Panc1 (cell line): ENCODE results near the gene AKAP17A. TPM values are rescaled to one million over a fixed set of nuclear protein-coding genes. Genes with fewer than 3 reads are reported as not detected.

Experiments used
- ATAC-seq: fragments of 200-7000 bp; cut with Tn5 transposase; 2 replicates; pipeline ENCODE4 v1.9.1; 2020; ENCODE audit warnings: mild to moderate bottlenecking, moderate library complexity
- BruUV-seq: library from RNA; stranded (reverse); fragments of 400-500 nt; replicated peaks from 2 replicates; lab custom pipeline; 2021; lab: Mats Ljungman, UMichigan
- CTCF ChIA-PET: fragments of 300-600 bp; sonication (Branson Sonifier 250); formaldehyde crosslinking; loops from one replicate; lab custom pipeline; 2022; ENCODE audit warnings: antibody characterized with exemption; lab: Charles Lee
- POLR2A ChIA-PET: fragments of 300-600 bp; sonication (Branson Sonifier 250); formaldehyde crosslinking; loops from one replicate; lab custom pipeline; 2022; ENCODE audit warnings: antibody characterized with exemption; lab: Charles Lee
- DNase-seq: peaks from one replicate; pipeline ENCODE4 v3.0.0-alpha.2; 2010; ENCODE audit warnings: low read depth, low spot score
- H3K27ac ChIP-seq: 2 replicates; pipeline ENCODE4 v1.5.1; 2011; ENCODE audit warnings: mild to moderate bottlenecking, low read length, inconsistent platforms
- H3K27me3 ChIP-seq: fragments of 200-500 bp; sonication (Bioruptor generic); 2 replicates; pipeline ENCODE4 v1.6.0; 2014; ENCODE audit warnings: low read length, inconsistent platforms; ENCODE audit not compliant: control insufficient read depth, insufficient read depth
- H3K36me3 ChIP-seq: fragments of 200-500 bp; sonication (Bioruptor generic); 2 replicates; pipeline ENCODE4 v1.5.1; 2014; ENCODE audit warnings: inconsistent platforms, mild to moderate bottlenecking, low read length, moderate library complexity; ENCODE audit not compliant: control insufficient read depth, insufficient read depth
- H3K4me1 ChIP-seq: 2 replicates; pipeline ENCODE4 v1.5.1; 2011; ENCODE audit warnings: inconsistent platforms, mild to moderate bottlenecking, low read length, moderate library complexity; ENCODE audit not compliant: control insufficient read depth, insufficient read depth
- H3K4me3 ChIP-seq, 2 experiments: 2 replicates each; pipeline ENCODE4 v1.5.1; 2011 to 2012; ENCODE audit warnings: low read depth in 2 of 2, low read length in 2 of 2, mild to moderate bottlenecking in 2 of 2, inconsistent platforms in 1 of 2, moderate library complexity in 1 of 2
- H3K9me3 ChIP-seq: fragments of 200-500 bp; sonication (Bioruptor generic); 2 replicates; pipeline ENCODE4 v1.5.1; 2014; ENCODE audit warnings: low read depth, mild to moderate bottlenecking, inconsistent platforms, low read length, moderate library complexity; ENCODE audit not compliant: control insufficient read depth, insufficient read depth
- POLR2AphosphoS5 ChIP-seq: IDR thresholded peaks from 2 replicates; pipeline ENCODE4 v1.6.1; 2012; ENCODE audit warnings: mild to moderate bottlenecking, low read depth, low read length, moderate library complexity
- REST ChIP-seq, 2 experiments: IDR thresholded peaks; 2 replicates each; pipeline ENCODE4 v1.6.1; 2011 to 2012; ENCODE audit warnings: low read depth in 2 of 2, control low read depth in 1 of 2, low read length in 1 of 2, mild to moderate bottlenecking in 1 of 2, moderate library complexity in 1 of 2; ENCODE audit not compliant: insufficient read depth in 1 of 2
- SIN3A ChIP-seq: IDR thresholded peaks from 2 replicates; pipeline ENCODE4 v1.6.1; 2012; ENCODE audit warnings: low read depth, mild to moderate bottlenecking, low read length, moderate library complexity, borderline replicate concordance; ENCODE audit not compliant: insufficient read depth
- TCF7L2 ChIP-seq: IDR thresholded peaks from 2 replicates; pipeline ENCODE4 v1.6.1; 2011; ENCODE audit warnings: mild to moderate bottlenecking, low read depth, low read length, inconsistent platforms
- in situ Hi-C: cut with HindIII; loops from 2 replicates; pipeline ENCODE4 v1.10.0; 2016; ENCODE audit warnings: low sequenced_read_pairs, low pct_unique_long_range_greater_than_20kb
- intact Hi-C: fragments of 100-400 bp; cut with micrococcal nuclease; formaldehyde crosslinking; loops from one replicate; pipeline ENCODE4 v1.10.0; 2022; ENCODE audit not compliant: unreplicated experiment
- total RNA-seq: library from RNA; stranded (reverse); gene quantifications from one replicate; pipeline ENCODE4 v1.2.1, GENCODE V29; 2021; ENCODE audit not compliant: unreplicated experiment
- TF ChIP-seq, protein P1 (sequence below): fragments of 450-650 bp; IDR thresholded peaks from 2 replicates; pipeline ENCODE4 v1.5.1; 2017; ENCODE audit warnings: mild to moderate bottlenecking

Gene AKAP17A
- total RNA-seq, 1 experiment from 2014 or later, result 22.1 TPM

DNA sequence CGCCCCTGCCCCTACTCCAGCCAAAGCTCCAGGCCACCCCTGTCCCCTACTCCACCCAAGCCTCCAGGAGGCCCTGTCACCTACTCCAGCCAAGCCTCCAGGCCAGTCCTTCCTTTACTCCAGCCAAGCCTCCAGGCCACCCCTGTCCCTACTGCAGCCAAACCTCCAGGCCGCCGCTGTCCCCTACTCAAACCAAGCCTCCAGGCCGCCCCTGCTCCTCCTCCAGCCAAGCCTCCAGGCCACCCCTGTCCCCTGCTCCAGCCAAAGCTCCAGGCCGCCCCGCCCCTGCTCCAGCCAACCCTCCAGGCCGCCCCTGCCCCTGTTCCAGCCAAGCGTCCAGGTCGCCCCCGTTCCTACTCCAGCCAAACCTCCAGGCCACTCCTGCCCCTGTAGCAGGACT is 18.4 kb downstream of the AKAP17A start:
- TF ChIP-seq TCF7L2 (no peak), SIN3A (no peak), REST (IDR thresholded peaks at IDR 0.05; ENCODE audit: insufficient read depth in 1 of 2, low read depth in 2 of 2, low read length in 1 of 2) (no peak), POLR2AphosphoS5 (no peak)
- TF ChIP-seq, protein P1, sequence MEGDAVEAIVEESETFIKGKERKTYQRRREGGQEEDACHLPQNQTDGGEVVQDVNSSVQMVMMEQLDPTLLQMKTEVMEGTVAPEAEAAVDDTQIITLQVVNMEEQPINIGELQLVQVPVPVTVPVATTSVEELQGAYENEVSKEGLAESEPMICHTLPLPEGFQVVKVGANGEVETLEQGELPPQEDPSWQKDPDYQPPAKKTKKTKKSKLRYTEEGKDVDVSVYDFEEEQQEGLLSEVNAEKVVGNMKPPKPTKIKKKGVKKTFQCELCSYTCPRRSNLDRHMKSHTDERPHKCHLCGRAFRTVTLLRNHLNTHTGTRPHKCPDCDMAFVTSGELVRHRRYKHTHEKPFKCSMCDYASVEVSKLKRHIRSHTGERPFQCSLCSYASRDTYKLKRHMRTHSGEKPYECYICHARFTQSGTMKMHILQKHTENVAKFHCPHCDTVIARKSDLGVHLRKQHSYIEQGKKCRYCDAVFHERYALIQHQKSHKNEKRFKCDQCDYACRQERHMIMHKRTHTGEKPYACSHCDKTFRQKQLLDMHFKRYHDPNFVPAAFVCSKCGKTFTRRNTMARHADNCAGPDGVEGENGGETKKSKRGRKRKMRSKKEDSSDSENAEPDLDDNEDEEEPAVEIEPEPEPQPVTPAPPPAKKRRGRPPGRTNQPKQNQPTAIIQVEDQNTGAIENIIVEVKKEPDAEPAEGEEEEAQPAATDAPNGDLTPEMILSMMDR, result no peak
- ATAC-seq, result no peak
- no TSS peak for BruUV-seq
- Histone ChIP-seq H3K27me3 (no peaks in the 10 kb centered on the region), H3K4me1 (no peaks in the 10 kb centered on the region), H3K36me3 (no peaks in the 10 kb centered on the region), H3K9me3 (no peaks in the 10 kb centered on the region), H3K27ac (no peak overlapping the region), H3K4me3 (no peak overlapping the region)
- in situ Hi-C loops, result no loop called here
- no peak for DNase-seq
- CTCF ChIA-PET, result no interaction called here
- intact Hi-C loops, result no loop called here
- POLR2A ChIA-PET, result no interaction called here

DNA sequence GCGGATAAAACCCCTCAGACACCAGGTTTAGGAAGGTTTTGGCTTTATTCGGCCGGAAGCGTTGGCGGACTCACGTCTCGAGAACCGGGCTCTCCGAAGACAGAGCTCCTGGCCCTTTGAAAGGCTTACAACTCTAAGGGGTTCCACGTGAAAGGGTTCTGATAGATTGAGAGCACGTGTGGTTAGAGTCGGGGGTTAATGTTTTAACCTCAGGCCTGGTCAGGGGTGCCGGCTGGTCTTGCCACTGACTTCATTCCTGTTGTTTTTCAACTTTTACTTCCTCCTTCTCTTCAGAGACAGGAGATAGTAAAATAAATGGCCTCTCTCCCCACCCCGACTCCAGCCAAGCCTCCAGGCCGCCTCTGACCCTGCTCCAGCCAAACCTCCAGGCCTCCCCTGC is 18.8 kb downstream of the AKAP17A start:
- no peak overlapping the region for H3K4me3 ChIP-seq
- H3K36me3 ChIP-seq, result no peaks in the 10 kb centered on the region
- H3K27me3 ChIP-seq, result no peaks in the 10 kb centered on the region
- CTCF ChIA-PET, result no interaction called here
- no peak overlapping the region for H3K27ac ChIP-seq
- ATAC-seq (no peak), DNase-seq (no peak)
- no peaks in the 10 kb centered on the region for H3K9me3 ChIP-seq
- H3K4me1 ChIP-seq, result no peaks in the 10 kb centered on the region
- intact Hi-C loops, result no loop called here
- POLR2A ChIA-PET, result no interaction called here
- TF ChIP-seq TCF7L2 (no peak), POLR2AphosphoS5 (no peak)
- TF ChIP-seq, protein P1, result no peak
- BruUV-seq, result no TSS peak
- in situ Hi-C loops, result no loop called here

DNA sequence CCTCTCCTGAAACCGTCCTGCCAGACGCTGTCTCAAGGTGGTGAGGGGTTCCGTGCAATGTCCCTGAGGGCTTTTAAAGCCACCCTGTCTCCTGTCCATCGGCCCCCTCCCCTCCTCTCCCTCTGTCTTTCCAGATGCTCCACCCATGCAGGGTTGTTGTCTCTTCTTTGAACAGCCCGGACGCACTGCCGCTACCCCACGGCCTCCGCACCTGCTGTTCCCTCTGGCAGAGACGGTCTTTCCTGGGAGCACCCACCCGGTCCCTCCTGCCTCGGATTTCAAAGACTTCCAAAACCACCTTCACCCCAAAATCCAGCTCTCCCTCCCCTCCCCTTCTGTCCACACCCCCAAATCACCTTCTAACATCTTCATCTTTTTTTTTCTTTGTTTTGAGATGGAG is 19.3 kb downstream of the AKAP17A start:
- BruUV-seq, result no TSS peak
- TF ChIP-seq POLR2AphosphoS5 (no peak), REST (IDR thresholded peaks at IDR 0.05; ENCODE audit: insufficient read depth in 1 of 2, low read depth in 2 of 2, low read length in 1 of 2) (no peak), TCF7L2 (no peak), SIN3A (no peak)
- TF ChIP-seq, protein P1, result no peak
- ChIA-PET POLR2A (no interaction called here), CTCF (no interaction called here)
- Histone ChIP-seq H3K27ac (no peak overlapping the region), H3K27me3 (no peaks in the 10 kb centered on the region), H3K4me1 (no peaks in the 10 kb centered on the region), H3K9me3 (no peaks in the 10 kb centered on the region), H3K36me3 (no peaks in the 10 kb centered on the region), H3K4me3 (no peak overlapping the region)
- ATAC-seq (no peak), DNase-seq (no peak)
- in situ Hi-C loops, result no loop called here
- intact Hi-C loops, result no loop called here
